Left ventricle myocardium inferior (tissue), 1 donor: ENCODE results near the gene AUTS2. TPM values are rescaled to one million over a fixed set of nuclear protein-coding genes. Genes with fewer than 3 reads are reported as not detected.

Experiments
- DNase-seq: peaks from one replicate; pipeline ENCODE4 v3.0.0-alpha.2; 2020
- H3K27ac ChIP-seq: fragments of 200-600 bp; replicated peaks from 2 replicates; pipeline ENCODE4 v1.8.0; 2021
- H3K27me3 ChIP-seq: fragments of 200-600 bp; 2 replicates; pipeline ENCODE4 v1.8.0; 2021; ENCODE audit warnings: low read depth
- H3K36me3 ChIP-seq: fragments of 200-600 bp; 2 replicates; pipeline ENCODE4 v1.8.0; 2021
- H3K4me1 ChIP-seq: fragments of 200-600 bp; 2 replicates; pipeline ENCODE4 v1.8.0; 2021
- H3K4me3 ChIP-seq: fragments of 200-600 bp; 2 replicates; pipeline ENCODE4 v1.8.0; 2021; ENCODE audit warnings: mild to moderate bottlenecking, moderate library complexity
- H3K9me3 ChIP-seq: fragments of 200-600 bp; replicated peaks from 2 replicates; pipeline ENCODE4 v1.8.0; 2021
- CTCF ChIP-seq: fragments of 200-600 bp; IDR thresholded peaks from 2 replicates; pipeline ENCODE4 v1.8.0; 2021; ENCODE audit warnings: antibody characterized with exemption, mild to moderate bottlenecking, borderline replicate concordance
- intact Hi-C: fragments of 100-400 bp; cut with micrococcal nuclease; formaldehyde crosslinking; loops from one replicate; pipeline ENCODE4 v1.11.0; 2022
- total RNA-seq: library from RNA; stranded (reverse); fragmentation: NEBNext Ultra II Directional; extraction: Animal tissue kit (Norgen Biotek cat#: 25700); gene quantifications from one replicate; pipeline ENCODE4 v1.2.1, GENCODE V29; 2021
- donor health status: DM: no; HTN: yes; CAD: no; lungs with severe emphysema.

AUTS2 gene
- total RNA-seq, 1 donor from 2014 or later: 10.5 TPM

- DNase-seq: no peak
- H3K9me3 ChIP-seq: peaks cover 21% of the 10 kb centered on the region
- no peaks in the 10 kb centered on the region for H3K27me3 ChIP-seq
- no peaks in the 10 kb centered on the region for H3K36me3 ChIP-seq
- no peak overlapping the region for H3K27ac ChIP-seq
- no peak for TF ChIP-seq CTCF
- H3K4me1 ChIP-seq: no peaks in the 10 kb centered on the region
- intact Hi-C loops: no loop called here
- no peak overlapping the region for H3K4me3 ChIP-seq
Measured at GRCh38 chr7:70153933-70154332, 555.7 kb downstream of the AUTS2 start.

GRCh38 chr7:70154521-70155180 lies 556.4 kb downstream of the AUTS2 start:
- intact Hi-C loops: no loop called here
- H3K27ac ChIP-seq: no peak overlapping the region
- DNase-seq: no peak

GRCh38 chr7:70156057-70156456 lies 557.8 kb downstream of the AUTS2 start:
- intact Hi-C loops: no loop called here
- H3K27me3 ChIP-seq: no peaks in the 10 kb centered on the region
- H3K4me1 ChIP-seq: no peaks in the 10 kb centered on the region
- TF ChIP-seq CTCF: no peak
- no peak overlapping the region for H3K27ac ChIP-seq
- H3K4me3 ChIP-seq: no peak overlapping the region
- H3K36me3 ChIP-seq: no peaks in the 10 kb centered on the region
- no peak for DNase-seq
- peaks cover 19% of the 10 kb centered on the region for H3K9me3 ChIP-seq

More at GRCh38 chr7:70154521-70155180, 556.4 kb downstream of the AUTS2 start:
- H3K4me3 ChIP-seq: no peak overlapping the region
- H3K9me3 ChIP-seq: peaks cover 21% of the 10 kb centered on the region
- no peaks in the 10 kb centered on the region for H3K27me3 ChIP-seq
- no peak for TF ChIP-seq CTCF
- no peaks in the 10 kb centered on the region for H3K4me1 ChIP-seq
- H3K36me3 ChIP-seq: no peaks in the 10 kb centered on the region

GRCh38 chr7:70159121-70159520 lies 560.8 kb downstream of the AUTS2 start:
- intact Hi-C loops: no loop called here
- H3K27ac ChIP-seq: no peak overlapping the region
- H3K27me3 ChIP-seq: no peaks in the 10 kb centered on the region
- no peak for TF ChIP-seq CTCF
- no peaks in the 10 kb centered on the region for H3K4me1 ChIP-seq
- no peak overlapping the region for H3K4me3 ChIP-seq
- DNase-seq: no peak
- no peaks in the 10 kb centered on the region for H3K9me3 ChIP-seq
- H3K36me3 ChIP-seq: no peaks in the 10 kb centered on the region

GRCh38 chr7:70165477-70166170 lies 567.3 kb downstream of the AUTS2 start:
- Histone ChIP-seq H3K27me3 (no peaks in the 10 kb centered on the region), H3K4me1 (no peaks in the 10 kb centered on the region), H3K36me3 (no peaks in the 10 kb centered on the region), H3K9me3 (peaks cover 15% of the 10 kb centered on the region), H3K27ac (no peak overlapping the region), H3K4me3 (no peak overlapping the region)
- no peak for DNase-seq
- TF ChIP-seq CTCF: no peak
- intact Hi-C loops: no loop called here
